RCC 7860 (cell line): Measurements from ENCODE around the gene CIBAR2.

ENCODE experiments used
- DNase-seq: peaks from one replicate; pipeline ENCODE4 v3.0.0-alpha.2; 2015; ENCODE audit warnings: low spot score
- FAIRE-seq: peaks from 2 replicates; lab custom pipeline; 2012; peaks lifted over from hg19 to GRCh38; lab: Jason Lieb, UNC

Gene CIBAR2

DNA sequence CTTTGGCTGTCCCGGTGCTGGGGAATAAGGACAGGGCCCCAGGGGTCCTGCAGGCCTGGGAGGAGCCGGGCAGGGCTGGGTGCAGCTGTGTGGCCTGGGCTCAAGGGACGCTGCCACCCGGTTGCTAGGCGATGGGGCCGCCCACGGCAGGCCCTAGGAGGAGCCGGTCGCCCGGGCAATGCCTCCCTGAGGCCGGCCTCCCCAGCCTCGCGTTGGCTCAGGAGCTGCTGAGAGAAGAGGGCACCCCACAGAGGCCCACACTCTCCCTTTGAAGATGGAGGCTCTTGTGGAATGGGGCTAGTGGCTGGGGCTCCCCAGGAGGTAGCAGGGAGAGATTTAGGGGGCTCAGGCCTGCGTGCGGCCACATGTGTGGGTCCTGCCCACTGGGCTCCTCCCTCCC is at the start of gene CIBAR2:
CIBAR2 (minus strand) TSS at position 109 of the 400 bp plus-strand sequence. CDS start 120 bp downstream, outside the sequence.
- DNase-seq: no peak
- no peak for FAIRE-seq

DNA sequence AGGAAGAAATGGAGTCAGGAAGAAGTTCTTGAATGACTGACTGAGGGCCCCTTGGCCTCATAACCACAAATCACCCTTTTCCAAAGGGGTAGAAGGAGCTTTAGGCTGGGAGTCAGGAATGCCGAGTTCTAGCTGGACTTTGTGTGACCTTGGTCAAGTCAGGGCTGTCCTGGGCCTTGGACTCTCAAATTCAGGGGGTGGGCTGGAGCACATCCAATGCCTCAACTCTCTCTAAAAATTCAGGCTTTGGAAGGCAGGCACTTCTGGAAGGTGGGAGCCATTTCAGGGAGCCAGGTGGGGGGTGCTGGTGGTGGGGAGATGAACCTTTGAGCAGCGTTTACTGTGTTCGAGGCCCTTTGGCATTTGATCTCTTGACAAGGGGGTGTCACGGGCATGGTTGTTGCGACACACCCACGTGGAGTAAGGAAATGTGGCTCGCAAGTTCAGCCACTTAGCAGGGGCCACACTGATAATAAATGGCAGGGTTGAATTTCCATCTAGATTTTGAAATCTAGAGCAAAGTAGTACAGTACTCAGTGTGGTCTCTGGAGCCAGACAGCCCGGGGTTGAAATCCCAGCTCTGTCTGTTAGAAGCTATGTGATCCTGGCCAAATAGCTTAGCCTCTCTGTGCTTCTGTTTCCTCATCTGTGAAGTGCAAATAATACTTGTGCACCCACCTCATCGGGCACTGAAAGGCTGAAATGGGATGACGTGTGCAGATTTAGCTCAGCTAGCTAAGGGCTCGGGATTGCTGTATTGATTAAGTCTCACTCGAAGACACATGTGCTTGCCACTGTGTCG is 47.1 kb upstream of the CIBAR2 start:
- no peak for FAIRE-seq
- DNase-seq: no peak

DNA sequence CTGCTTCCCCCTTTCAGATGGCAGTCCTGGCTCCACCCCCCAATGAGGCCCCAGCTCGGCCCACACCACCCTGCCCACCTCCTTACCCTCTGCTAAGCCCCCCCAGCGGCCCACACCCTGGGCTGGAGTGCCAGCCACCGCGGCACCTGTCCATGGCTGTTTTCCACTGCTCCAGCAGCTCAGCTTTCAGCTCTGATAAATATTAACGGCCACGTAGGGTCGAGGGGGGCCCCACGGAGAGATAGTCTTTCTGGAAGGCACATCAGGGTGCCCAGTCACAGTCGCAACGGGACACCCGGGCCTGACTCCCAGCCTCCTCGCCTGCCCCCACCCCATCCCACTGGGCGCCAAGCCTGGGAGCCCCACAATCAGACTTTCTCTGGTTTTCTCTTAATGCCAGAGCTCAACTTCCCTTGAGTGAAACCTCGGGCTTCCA is 46.5 kb upstream of the CIBAR2 start:
- FAIRE-seq: no peak

DNA sequence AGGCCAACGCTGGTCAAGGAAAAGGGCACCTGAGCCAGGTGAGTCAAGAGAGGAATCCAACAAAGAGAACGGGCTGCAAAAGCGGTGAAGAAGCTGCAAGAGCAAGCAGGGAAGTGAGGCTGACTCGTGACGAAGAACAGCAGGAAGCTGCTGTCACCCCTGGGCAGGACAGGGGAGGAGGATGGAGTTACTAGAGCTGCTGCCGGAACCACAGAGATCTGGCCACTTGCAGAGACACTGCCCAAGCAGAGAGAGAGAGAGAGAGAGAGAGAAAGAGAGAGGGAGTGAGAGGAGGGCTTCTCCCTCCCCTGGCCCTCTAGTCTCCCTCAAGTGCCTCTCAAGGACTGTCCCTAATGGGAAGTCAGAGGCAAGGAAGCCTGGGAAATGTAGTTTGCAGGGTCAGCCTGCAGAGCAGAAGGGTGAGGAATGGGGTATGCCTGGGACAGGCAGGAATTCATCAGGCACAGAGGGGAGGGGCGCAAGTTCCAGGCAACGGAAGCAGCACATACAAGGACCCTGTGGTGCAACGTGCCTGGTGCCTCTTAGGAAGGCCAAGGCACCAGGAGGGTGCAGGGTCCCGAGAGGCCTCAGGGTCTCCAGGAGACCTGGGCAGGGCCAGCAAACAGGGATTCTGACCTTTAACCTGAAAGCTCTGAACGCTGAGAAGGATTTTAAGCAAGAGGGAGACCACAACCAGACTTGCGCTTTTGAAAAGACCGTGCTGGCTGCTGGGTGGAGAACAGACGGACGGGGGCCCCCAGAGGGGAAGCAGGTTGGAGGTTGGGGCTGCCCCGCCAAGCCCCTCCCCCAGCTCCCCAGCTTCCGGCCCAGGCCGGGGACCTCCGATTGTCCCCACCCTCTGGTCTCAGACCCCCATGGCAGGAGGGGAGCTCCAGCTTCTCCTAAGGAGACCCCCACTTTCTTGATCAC is 45.8 kb upstream of the CIBAR2 start:
- no peak for FAIRE-seq
- no peak for DNase-seq

More for the DNA sequence above, 46.5 kb upstream of the CIBAR2 start:
- DNase-seq: no peak

DNA sequence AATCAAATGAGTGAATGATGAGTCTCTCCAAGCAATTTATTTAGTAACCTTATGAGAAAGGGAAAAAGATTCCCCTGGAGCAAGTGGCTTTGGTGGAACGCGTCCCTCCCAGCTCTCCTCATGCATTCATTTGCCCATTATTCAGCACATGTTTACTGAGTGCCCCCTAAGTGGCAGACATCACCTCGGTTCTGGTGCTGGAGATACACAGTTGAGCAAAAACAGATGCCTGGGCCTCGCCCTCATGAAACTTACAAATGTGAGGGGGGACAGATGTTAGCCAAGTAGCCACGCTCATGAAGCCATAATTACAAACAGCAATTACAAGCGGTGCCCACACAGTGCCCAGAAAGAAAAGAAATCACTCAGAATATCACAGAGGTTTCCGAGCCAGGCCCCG is 45.1 kb upstream of the CIBAR2 start:
- DNase-seq (no peak), FAIRE-seq (no peak)

DNA sequence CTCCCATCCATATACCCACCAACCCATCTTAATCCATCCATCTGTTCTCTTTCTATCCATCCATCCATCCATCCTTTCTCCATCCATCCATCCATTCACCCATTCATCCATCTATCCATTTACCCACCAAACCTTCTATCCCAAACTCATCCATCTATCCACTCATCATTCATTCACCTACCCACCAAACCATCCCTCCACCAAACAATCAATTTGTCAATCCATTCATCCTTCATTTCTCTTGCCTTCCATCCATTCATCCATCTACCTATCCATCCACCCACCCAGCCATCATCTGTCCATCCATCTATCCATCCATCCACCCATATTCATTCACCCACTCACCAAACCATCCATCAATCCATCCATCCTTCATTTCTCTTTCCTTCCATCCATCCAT is 44.6 kb upstream of the CIBAR2 start:
- DNase-seq: no peak
- FAIRE-seq: no peak

DNA sequence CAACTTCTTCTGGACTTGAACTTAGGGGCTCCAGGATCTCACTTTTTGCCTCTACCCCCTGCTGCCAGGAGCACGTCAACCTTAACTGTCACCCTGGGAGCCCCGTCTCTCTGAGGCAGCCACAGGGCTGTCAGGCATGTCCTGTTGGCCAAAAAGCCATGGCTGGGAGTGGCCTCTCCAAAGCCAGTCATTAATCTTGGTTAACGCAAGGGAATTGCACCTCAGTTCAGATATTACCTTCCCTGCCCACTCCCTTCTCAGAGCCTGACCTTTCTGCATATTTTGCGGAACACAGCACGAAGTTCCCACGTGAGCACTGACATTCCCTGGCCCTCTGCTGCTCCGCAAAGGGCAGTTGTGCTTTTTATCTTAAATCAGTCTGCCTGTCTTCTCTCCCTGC is 44.2 kb upstream of the CIBAR2 start:
- FAIRE-seq (no peak), DNase-seq (no peak)

DNA sequence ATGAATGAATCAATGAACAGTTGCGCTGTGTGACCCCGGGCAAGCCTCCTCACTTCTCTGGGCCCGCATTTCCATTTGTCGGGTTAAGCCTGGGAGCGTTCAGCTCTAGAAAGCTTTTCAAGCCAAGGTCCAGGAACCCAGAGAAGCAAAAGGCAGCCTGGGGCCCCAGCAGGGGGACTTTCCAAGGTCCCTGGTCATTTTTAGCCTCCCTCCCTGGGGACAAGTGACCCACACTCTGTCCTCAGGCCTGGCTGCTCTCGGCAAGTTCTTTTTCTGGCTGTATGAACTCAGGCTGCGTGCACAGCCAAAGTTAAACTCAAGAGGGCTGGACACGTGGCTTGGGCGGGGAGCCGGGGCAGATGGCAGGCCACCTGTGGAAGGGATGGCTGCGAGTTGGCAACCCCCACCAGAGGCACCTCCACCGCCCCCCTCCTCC is 41.4 kb upstream of the CIBAR2 start:
- FAIRE-seq: no peak

DNA sequence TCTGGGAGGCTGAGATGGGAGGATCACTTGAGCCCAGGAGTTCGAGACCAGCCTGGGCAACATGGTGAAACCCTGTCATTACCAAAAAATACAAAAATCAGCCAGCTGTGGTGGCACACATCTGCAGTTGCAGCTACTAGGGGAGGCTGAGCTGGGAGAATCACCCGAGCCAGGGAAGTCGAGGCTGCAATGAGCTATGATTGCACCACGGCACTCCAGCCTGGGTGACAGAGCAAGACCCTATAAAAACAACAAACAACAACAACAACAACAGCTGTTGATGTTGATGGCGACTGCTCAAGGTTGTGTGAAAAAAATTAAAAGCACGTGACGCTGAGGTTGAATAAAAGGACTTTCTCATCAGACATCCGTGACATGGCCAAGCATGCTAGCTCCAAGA is 40.8 kb upstream of the CIBAR2 start:
- DNase-seq (no peak), FAIRE-seq (no peak)

More for the DNA sequence above, 41.4 kb upstream of the CIBAR2 start:
- no peak for DNase-seq

DNA sequence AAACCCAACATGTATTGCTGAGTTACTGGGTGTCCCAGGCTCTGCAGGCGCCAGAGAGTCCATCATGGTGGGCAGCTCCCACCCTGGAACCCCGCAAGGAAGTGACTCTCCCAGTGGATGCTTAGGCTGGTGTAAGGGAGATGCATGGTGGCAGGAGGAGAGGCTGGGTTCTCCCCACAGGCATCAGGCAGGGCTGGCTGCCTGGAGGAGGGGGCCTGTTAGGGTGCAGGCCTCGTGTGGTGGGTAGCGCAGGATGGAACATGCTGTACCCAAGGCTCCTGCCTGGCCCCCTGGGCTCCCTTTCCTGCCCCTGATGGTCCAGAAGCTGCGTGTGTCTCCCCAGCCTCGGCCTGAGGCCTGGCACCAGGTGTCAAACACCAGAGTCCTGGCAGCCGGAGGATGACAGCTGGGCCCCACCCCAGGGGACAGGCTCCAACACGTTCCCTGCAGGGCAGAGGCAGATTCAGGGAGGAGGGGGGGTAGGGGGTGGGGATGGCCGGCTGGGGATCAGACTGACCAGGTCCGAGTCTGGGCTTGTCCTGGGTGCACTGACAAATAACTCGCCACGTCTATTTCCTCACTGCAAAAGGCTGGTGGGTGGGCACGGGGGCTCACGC is 40.2 kb upstream of the CIBAR2 start:
- FAIRE-seq (no peak), DNase-seq (no peak)

DNA sequence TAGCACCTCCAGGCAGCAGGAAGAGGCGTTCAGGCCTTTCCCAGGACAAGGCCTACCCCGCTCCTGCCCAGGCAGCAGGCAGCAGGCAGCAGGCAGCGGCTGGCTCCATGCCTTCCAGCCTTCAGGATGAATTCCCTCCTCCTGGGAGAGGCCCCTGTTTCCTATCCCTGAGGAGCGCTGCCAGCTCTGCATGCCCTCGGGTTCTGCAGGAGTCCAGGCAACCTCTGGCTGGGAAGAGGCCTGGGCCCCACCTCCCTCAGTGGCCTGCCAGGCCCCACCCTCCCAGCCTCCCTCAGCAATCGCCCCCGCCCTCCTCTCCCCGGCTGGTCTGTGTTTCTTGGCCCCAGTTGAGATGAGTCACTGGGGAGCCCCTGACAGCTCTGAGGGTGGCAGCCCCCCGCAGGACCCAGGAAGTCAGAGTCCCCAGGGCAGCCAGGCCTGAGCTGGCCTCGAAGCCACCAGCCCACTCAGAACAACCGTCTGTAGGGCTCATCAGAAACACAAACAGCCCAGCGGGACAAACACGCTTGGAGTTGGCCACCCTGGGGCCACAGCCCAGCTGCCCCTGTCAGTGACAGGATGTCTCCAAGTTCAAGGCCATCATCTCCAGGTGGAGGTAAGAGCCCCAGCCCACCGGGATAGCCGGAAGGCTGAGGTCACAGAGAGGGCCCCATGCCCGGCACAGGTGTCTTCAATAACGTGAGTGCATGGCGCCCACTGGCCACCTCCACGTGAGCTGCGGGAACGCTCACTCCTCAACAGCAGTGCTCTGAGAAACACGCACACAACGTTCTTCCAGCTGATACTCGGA is 39.5 kb upstream of the CIBAR2 start:
- FAIRE-seq (no peak), DNase-seq (no peak)

DNA sequence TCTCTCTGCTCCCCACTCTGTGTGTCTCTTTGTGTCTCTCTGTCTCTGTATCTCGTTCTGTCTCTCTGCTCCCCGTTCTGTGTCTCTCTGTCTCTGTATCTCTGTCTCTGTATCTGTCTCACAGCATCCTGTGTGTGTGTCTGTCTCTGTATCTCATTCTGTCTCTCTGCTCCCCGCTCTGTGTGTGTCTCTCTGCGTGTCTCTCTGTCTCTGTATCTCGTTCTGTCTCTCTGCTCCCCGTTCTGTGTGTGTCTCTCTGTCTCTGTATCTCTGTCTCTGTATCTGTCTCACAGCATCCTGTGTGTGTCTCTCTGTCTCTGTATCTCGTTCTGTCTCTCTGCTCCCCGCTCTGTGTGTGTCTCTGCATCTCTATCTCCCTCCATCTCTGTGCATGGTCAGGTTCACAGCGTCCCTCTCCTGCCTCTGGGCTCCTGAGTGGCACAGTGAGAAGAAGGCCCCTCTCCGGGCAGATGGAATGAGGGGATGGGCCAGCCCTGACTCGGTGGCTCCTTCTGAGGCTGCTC is 38.9 kb upstream of the CIBAR2 start:
- FAIRE-seq (no peak), DNase-seq (no peak)

DNA sequence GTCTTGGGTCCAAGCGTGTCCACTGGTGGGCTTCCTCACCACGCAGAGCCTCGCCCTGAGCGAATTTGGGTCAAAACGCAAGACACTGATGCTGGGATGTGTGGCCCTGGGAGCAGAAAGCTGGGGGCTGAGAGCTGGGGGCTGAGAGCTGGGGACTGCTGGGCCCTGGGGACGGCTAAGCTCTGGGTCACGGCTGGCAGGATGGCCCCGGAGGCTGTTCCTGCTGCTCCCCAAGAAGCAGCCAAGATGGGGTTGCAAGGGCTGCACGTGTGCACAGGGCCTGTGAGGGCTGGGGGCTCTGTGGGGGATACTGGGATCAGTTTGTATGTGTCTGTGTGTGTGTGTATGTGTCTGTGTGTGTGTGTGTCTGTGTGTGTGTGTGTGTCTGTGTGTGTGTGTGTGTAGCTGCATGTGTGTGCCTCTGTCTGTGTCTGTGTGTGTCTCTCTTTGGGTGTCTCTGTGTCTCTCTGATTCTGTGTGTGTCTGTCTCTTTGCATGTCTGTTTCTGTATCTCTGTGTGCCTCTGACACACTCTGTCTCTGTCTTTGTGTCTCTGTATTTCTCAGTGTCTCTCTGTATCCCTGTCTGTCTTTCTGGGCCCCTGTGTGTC is 38.2 kb upstream of the CIBAR2 start:
- DNase-seq: no peak
- FAIRE-seq: no peak

DNA sequence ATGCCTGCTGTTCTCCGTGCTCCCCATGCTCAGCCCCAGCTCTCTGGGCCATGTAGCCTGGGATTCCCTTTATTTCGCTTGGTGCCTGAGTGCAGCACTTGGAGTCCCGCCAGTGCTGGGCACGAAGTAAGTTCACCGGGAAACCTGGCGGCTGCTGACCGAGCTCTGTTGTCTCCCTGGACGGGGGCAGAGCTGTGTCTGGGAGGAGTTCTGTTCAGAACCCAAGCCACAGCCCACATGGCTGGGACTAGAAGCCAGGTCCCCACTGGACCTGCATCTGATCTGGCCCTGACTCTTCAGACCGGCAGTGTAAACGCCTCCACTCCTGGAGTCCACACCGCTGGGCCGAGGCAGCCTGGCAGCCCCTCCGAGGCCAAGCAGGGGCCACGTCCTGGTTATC is 37.5 kb upstream of the CIBAR2 start:
- FAIRE-seq (no peak), DNase-seq (no peak)

DNA sequence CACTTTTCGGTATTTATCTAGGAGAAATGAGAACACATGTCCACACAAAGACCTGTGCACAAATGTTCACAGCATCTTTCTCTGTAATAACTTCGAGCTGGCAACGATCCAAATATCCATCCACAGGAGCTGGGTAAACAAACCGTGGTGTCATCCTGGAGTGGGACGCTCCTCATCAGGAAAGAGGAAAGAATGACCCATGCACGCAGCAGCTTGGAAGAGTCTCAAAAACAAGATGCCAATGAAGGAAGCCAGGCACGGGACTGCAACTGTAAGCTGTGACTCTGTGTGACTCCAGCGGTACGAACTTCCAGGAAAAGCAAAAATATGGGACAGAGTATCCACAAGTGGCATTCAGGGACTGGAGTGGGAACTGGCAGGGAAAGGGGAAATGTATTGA is 36.7 kb upstream of the CIBAR2 start:
- FAIRE-seq: no peak

DNA sequence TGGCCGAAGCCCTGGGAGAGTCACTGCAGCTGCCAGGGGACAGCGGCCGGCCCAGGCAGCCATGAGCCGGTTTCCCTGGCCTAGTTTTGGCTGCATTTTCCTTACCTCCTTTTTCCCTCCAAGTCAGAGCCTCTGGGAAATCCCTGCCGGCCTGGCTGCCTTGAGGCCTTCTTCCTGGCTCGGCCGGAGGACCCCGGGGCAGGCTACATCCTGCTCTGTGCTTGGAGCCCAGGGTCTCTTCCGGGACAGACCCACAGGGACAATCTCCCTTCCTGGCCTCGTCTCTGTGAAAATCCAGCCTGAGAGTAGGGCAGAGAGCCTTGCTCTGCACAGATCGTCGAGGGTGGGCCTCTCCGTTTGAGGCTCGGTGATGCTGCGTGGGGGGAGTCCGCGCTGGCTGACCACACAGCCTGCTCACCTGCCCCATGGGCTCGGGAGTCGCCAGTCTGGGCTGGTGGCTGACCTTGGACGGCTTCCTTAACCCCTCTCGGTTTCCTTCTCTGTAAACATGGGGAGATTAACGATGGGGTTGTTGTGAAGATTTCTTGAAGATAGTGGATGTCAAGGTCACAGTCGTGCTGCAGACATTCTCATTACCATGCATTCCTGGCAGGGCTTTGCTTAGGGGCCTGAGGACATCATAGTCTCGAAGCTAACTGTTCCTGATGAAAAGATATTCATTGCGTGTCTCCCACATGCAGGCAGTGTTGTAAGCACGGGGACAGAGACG is 34.8 kb upstream of the CIBAR2 start:
- DNase-seq (no peak), FAIRE-seq (no peak)

More for the DNA sequence above, 36.7 kb upstream of the CIBAR2 start:
- DNase-seq: no peak

DNA sequence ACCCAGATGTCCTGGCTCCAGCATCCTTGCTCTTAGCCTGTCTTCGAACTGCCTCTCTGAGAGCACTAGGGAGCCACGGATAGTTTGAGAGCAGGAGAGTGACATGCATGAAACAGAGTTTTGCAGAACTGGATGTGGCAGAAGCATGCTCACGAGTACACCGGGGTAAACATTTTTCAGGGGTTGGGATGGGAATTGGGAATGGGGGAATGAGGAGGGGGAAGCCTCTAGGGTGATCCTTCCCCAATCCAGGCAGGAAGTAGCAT is 34.2 kb upstream of the CIBAR2 start:
- FAIRE-seq: no peak

DNA sequence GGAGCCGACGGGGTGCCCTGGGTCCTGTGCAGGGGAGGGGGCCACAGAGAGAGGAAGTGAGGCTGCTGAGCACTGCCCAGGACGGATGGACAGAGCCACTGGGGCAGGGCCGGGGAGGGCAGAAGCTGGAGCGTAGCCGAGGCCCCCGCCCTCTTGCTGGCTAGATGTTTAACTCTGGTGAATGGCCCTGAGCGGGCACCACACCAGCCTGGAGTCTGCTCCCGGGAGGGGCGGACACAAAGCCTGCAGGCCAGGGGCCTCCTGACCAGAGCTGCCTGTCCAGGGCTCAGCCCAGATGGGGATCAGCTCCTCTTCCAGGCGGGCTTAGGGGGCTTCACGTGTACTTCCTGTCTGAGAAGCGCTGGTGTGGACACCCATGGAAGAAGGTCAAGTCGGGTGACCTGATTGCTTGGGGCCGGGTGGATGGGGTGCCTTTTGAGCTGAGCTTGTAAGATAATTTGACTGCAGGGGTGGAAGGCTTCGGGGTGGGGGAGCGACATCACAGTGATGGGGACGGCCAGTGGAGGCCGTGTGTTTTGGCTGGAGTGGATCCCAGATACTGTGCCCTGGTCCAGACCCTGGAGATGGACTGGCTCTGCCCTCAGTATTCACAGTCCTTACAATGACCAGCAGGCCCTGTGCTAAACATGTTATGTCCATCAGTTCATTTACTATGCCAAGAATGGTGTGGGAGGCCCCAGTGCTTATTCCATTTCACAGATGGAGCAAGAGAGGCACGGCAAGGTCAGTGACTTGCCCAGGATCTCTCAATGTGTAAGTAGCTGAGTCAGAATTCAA is 33.7 kb upstream of the CIBAR2 start:
- no peak for DNase-seq
- no peak for FAIRE-seq

More for the DNA sequence above, 34.2 kb upstream of the CIBAR2 start:
- DNase-seq: no peak

DNA sequence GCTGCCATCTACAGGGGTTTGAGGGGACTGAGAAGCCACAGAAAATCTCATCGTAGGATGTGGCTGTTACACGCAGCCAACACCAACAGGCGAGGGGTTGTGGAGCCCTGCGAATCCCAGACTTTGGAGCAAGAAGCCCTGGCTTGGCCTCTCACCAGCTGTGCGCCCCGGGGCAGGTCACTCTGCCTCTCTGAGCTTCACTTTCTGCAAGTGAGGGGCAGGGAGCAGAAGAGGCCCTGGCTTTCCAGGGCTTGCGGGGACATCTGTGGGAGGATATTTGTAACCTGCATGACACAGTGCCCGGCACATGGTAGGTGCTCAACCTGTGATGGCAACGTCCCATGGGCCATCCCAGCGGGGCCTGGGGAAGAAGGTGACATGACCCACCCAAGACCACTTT is 32.9 kb upstream of the CIBAR2 start:
- no peak for DNase-seq
- FAIRE-seq: no peak
